Stimulated activated CD8-positive, alpha-beta memory T cell treated with anti-CD3 and anti-CD28 coated beads, Interleukin-7, amount 100 ng/mL, for 1 hour (primary cell): ENCODE measurements around the gene NFIA.
"Not testable (repeated sequence)": the region's sequence is repeated elsewhere in the genome, so short reads cannot be mapped to it uniquely, and the experiment has no call there.

Experiments used
- DNase-seq, 2 donors: peaks; one replicate each; pipeline ENCODE4 v3.0.0-alpha.2; 2020; ENCODE audit warnings: low read depth in 2 of 2

NFIA gene

GRCh38 chr1:61102041-61102440 is 19.7 kb downstream of the NFIA start:
- no peak for DNase-seq

DNA sequence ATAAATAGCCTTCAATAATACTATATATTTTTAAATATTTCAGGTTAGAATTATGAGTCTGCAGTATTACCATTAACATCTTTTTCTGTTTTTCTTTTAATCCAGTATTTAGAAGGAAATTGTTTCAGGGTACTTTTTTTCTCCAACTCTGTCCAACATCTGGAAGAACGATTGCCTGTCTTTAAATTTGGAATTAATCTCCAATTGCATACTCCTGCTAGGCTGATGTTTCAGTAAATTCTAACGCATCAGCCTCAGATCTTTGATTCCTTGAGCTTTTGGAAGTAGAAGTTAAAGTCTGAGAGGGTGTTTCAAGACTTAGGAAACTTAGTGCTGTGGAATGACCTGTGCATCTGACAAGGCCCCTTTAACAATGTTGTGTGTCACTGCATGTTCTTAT is 20.3 kb downstream of the NFIA start:
- no peak for DNase-seq

DNA sequence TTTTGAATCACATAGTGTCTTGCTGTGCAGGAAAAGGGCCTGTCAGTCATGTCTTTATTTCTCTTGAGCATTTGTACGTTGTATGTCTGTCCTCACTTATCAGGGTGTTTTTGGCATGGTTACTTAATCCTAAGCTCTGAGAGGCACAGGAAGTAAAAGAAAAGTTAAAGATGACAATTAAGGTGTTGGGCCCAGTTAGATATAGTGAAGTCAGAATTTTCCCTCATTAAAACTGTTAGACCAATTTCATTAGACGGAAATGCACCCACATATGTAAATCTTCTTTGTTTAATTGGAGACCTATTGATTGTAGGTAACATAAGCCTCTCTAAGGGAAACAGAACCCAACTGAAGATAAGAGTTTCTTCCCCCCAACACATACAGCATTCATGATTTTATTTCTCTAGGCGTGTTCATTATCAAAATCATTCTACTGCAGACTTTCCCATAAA is 21.9 kb downstream of the NFIA start:
- DNase-seq: no peak

DNA sequence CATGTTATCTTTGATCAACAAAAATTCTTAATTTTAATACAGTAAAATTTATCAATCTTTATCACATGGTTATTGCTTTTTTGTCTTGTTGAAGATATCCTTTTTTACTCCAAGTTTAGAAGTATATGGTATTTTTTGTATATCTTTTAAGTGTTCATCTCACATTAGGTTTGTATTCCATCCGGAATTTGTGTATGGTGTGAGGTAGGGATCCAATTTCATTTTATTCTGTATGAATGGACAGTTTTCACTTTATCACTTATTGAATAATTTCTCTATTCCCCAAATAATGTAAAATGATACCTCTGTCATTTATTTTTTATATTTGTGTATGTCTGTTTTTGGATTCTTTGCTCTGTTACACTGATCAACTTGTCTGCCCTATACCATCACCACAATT is 25.3 kb downstream of the NFIA start:
- DNase-seq: no peak

DNA sequence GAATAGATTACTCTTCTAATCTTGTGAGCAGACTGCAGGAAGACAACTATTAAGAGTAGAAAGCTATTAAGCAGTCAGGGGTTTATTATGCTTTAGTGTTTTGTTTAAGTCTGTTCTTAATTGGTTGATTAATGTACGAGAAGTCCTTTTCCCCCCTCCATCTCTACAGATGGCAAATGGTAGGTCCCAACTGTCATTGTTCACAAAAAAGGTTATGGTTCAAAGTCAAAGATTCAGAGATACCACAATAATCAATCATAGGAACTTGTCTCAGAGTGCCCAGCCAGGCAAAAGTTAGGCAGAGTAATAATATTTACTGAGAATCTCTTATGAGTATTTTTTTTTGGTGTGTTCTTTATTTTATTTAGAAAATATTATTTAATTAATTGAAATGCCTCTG is 26.8 kb downstream of the NFIA start:
- DNase-seq: no peak

- DNase-seq: no peak
Observed at GRCh38 chr1:61109910-61110309, 27.5 kb downstream of the NFIA start.

- DNase-seq: no peak
Observed at GRCh38 chr1:61110554-61110953, 28.2 kb downstream of the NFIA start.

DNA sequence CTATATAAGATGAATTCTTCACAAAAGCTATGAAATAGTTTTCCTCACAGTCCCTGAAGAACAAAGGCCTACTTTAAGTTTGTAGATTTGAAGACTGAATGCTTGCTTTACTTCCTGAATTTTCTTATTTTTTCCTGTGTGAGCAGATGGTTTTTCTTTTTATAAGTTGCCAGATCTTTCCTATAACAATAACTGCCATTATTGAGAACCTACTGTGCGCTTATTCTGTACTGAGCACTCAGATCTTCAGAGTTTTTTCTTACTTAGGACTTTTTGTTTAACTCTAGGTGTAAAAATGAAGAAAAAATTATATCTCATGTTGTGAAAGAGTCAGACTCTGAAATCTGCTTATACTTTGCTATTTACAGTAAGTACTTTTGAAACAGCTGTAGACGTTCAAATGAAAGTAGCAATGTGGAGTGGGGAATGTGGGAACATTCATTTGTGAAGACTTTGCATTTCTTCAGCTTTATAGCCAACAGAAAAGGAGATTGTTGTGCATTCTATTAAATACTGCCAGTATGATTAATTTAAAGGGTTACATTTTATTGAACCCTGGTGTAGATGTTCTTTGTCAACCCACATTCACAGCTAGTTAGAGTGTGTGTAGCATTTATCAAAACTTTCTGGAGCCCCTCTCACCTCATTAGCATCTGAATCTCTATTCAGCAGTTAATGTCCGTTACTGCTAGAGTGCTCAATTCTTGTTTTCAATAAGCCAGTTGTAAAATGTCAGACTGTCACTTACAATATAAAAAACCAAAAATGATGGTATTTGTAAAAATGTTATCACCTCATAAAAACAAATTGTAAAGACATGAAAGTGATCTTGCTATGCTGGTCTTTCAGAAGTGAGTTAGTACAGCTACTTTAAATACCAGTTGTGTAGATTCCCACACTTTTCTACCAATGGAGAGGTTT is 29.0 kb downstream of the NFIA start:
- no peak for DNase-seq

DNA sequence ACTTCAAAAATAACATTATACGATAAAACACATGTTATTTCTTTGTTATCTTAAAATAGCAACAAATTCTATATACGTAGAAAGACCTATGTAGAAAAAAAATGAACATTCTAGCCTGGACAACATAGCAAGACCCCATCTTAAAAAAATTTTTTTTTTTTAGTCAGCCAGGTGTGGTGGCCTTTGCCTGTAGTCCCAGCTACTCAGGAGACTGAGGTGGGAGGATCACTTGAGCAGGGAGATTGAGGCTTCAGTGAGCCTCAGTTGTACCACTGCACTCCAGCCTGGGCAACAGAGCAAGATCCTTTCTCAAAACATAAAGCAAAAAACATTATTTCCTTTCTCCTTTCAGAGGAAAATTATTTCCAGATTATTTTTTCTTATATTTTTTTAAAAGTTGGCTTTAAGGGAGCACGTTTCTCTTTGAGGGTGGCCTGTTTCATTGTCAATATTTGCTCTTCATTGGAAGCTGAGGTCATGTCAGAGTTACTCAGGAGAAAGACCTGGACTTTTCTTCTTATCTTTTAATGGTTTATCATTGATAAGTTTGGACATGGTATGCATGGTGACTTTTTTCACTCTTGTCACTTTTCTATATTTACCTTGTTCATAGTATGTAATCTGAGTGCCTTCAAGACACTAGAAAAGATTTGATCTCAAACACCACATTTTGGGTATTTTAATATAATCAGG is 32.0 kb downstream of the NFIA start:
- DNase-seq: no peak

- DNase-seq: no peak
Observed at GRCh38 chr1:61115436-61115835, 33.1 kb downstream of the NFIA start.

GRCh38 chr1:61116421-61116820 is 34.1 kb downstream of the NFIA start:
- DNase-seq: no peak

GRCh38 chr1:61117283-61117682 is 34.9 kb downstream of the NFIA start:
- no peak for DNase-seq

DNA sequence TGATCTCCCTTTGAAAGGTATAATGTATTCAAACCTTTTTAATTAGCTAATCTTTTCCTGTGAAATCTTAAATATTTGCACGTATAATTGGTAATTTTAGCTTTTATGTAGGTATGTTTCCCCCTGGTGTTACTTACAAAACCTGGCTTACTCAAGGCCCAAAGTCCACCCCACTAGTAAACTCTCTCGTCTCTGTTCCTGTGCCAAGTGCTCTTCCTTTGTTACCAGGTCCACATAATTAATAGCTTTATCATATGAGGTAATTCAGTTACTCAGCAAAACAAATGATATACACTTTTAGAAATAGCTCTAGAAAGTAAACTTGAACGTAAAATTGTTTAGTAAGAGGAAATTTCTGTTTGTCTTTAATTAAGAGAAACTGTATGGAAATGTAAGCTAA is 36.7 kb downstream of the NFIA start:
- no peak for DNase-seq

DNA sequence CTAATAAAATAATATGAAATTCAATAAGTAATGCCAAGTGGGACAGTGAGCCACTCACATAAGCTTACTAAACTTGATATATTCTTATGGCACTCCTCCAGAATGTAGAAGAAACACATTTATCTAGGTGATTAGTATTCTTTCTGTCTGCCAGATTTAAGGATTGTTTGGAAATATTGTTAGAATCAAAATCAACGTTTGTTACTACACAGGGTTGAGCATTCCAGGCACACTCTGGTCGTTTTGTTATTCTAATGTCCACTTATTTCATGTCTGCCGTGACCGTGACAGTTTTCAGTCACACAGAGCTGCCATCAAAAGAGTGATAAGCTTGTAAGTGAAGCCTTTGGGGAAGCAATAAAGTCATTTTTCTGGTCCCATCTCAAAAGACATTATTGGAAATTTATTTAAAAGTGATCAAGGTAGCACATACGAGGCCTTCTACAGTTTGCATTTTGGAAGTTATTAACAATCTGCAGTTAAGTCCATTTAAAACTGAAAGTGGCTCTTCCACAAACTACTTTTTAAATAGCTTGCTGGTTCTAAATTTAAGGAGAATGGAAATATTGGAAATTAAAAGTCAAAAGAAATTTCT is 38.0 kb downstream of the NFIA start:
- no peak for DNase-seq

DNA sequence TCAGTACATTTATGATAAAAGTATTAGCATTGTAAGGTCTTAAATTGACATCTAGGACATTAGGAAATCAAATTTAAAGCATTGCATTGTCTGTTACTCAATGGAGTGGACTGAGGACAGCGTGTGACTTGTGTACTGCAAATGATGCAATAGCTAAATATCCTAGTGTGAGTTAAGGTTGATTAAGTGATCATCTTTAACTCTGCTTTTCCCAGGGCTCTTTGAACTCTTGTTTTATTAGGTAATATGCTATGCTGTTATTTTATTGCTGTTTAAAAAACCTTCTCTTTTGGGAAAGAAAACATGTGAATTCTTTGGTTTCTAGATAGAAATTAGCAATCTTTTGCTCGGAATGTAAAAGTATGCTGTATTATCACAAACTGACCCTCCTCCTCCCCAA is 38.6 kb downstream of the NFIA start:
- no peak for DNase-seq

GRCh38 chr1:61121631-61122030 is 39.3 kb downstream of the NFIA start:
- no peak for DNase-seq

DNA sequence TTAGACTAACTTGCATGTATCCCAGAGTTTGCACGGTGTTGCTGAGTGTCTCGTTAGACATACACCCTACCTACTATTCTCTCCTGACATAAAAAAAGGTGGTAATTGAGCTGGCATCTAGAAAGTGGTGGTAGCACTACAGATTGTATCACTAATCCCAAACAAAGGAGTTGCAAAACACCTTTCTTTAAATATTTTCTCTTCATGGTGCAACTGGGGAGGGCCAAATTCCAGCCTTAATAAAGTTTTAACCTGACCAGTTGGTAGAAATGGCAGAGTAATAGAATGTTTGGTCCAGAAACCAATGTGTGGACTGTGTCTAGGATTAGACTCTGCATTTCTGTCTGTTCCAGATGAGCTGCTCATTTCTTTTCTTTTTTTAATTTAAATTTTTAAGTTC is 40.0 kb downstream of the NFIA start:
- DNase-seq: no peak

- DNase-seq: no peak
Observed at GRCh38 chr1:61123326-61123725, 41.0 kb downstream of the NFIA start.

GRCh38 chr1:61124078-61124477 is 41.7 kb downstream of the NFIA start:
- DNase-seq: no peak

- no peak for DNase-seq
Observed at GRCh38 chr1:61124696-61125095, 42.3 kb downstream of the NFIA start.

- DNase-seq: no peak
Observed at GRCh38 chr1:61125263-61125662, 42.9 kb downstream of the NFIA start.

GRCh38 chr1:61125895-61126294 is 43.5 kb downstream of the NFIA start:
- DNase-seq: no peak

GRCh38 chr1:61126843-61127242 is 44.5 kb downstream of the NFIA start:
- DNase-seq: not testable (repeated sequence)
